T-helper 17 cell (primary cell): ENCODE measurements around the gene DPEP3. TPM values are rescaled to one million over a fixed set of nuclear protein-coding genes. Genes with fewer than 3 reads are reported as not detected.
"Not testable (repeated sequence)": the region's sequence is repeated elsewhere in the genome, so short reads cannot be mapped to it uniquely, and the experiment has no call there.

Experiments
- ATAC-seq: fragments of 150-1000 bp; cut with Tn5 transposase; 2 replicates; pipeline ENCODE4 v1.10.0; 2021; ENCODE audit warnings: mild to moderate bottlenecking, moderate library complexity
- DNase-seq, 3 donors: peaks; one replicate each; pipeline versions ENCODE4 v3.0.0 to v3.0.0-alpha.2; 2020 to 2021
- H3K9me3 ChIP-seq: one replicate; pipeline ENCODE4 v1.7.0; 2013; ENCODE audit warnings: low read length, mild to moderate bottlenecking; ENCODE audit not compliant: control insufficient read depth, poor library complexity, severe bottlenecking
- H3K27ac Mint-ChIP-seq: one replicate; pipeline ENCODE4 v1.8.0; 2022; ENCODE audit warnings: mild to moderate bottlenecking, moderate library complexity, mixed read lengths
- H3K27me3 Mint-ChIP-seq: one replicate; pipeline ENCODE4 v1.8.0; 2022; ENCODE audit warnings: mixed read lengths
- H3K36me3 Mint-ChIP-seq: one replicate; pipeline ENCODE4 v1.8.0; 2022; ENCODE audit warnings: low read depth, mixed read lengths
- H3K4me1 Mint-ChIP-seq: one replicate; pipeline ENCODE4 v1.8.0; 2022; ENCODE audit warnings: mild to moderate bottlenecking, mixed read lengths
- H3K4me3 Mint-ChIP-seq: one replicate; pipeline ENCODE4 v1.8.0; 2022; ENCODE audit warnings: mild to moderate bottlenecking, moderate library complexity, mixed read lengths
- total RNA-seq, 4 donors: library from RNA in 2 of 4; stranded (reverse) in 2 of 4; gene quantifications; one replicate each; pipeline ENCODE4 v1.2.3 and lab custom pipeline; 2022 to 2026

The DPEP3 gene
- total RNA-seq, 2 donors from 2014 or later = 0.22 to 0.68 TPM

- Mint-ChIP-seq H3K27ac (peak overlapping the region; percentile 88), H3K36me3 (no peaks in the 10 kb centered on the region), H3K4me1 (peaks cover 22% of the 10 kb centered on the region), H3K27me3 (no peaks in the 10 kb centered on the region), H3K4me3 (no peak overlapping the region)
- H3K9me3 ChIP-seq = no peaks in the 10 kb centered on the region
- no peak for DNase-seq
- ATAC-seq = no peak
These were observed 8.4 kb upstream of the DPEP3 start for GRCh38 chr16:67988675-67989074.

- peak overlapping the region; percentile 88 for H3K27ac Mint-ChIP-seq
- no peaks in the 10 kb centered on the region for H3K9me3 ChIP-seq
- no peaks in the 10 kb centered on the region for H3K27me3 Mint-ChIP-seq
- H3K36me3 Mint-ChIP-seq = no peaks in the 10 kb centered on the region
- H3K4me3 Mint-ChIP-seq = no peak overlapping the region
- ATAC-seq (no peak), DNase-seq (no peak)
- H3K4me1 Mint-ChIP-seq = peaks cover 25% of the 10 kb centered on the region
These were observed 7.3 kb upstream of the DPEP3 start for GRCh38 chr16:67987460-67988160.

- ATAC-seq = no peak
- no peak overlapping the region for H3K4me3 Mint-ChIP-seq
- no peaks in the 10 kb centered on the region for H3K9me3 ChIP-seq
- peaks cover 22% of the 10 kb centered on the region for H3K4me1 Mint-ChIP-seq
- H3K27me3 Mint-ChIP-seq = no peaks in the 10 kb centered on the region
- DNase-seq = no peak
- H3K36me3 Mint-ChIP-seq = no peaks in the 10 kb centered on the region
- no peak overlapping the region for H3K27ac Mint-ChIP-seq
These were observed 6.7 kb upstream of the DPEP3 start for GRCh38 chr16:67986949-67987348.

GRCh38 chr16:67982011-67982696, 1.9 kb upstream of the DPEP3 start:
- H3K27ac Mint-ChIP-seq = no peak overlapping the region
- no peak for ATAC-seq

GRCh38 chr16:67977469-67978227, 2.7 kb downstream of the DPEP3 start:
- Mint-ChIP-seq H3K36me3 (no peaks in the 10 kb centered on the region), H3K27ac (no peak overlapping the region), H3K4me3 (no peak overlapping the region), H3K27me3 (no peaks in the 10 kb centered on the region), H3K4me1 (peaks cover 2% of the 10 kb centered on the region)
- no peak for DNase-seq
- no peaks in the 10 kb centered on the region for H3K9me3 ChIP-seq
- no peak for ATAC-seq

More at GRCh38 chr16:67982011-67982696, 1.9 kb upstream of the DPEP3 start:
- Mint-ChIP-seq H3K36me3 (no peaks in the 10 kb centered on the region), H3K4me1 (peaks cover 11% of the 10 kb centered on the region), H3K27me3 (no peaks in the 10 kb centered on the region), H3K4me3 (no peak overlapping the region)
- no peaks in the 10 kb centered on the region for H3K9me3 ChIP-seq
- no peak for DNase-seq

- no peaks in the 10 kb centered on the region for H3K36me3 Mint-ChIP-seq
- DNase-seq (no peak), ATAC-seq (no peak)
- H3K9me3 ChIP-seq = no peaks in the 10 kb centered on the region
- H3K27me3 Mint-ChIP-seq = no peaks in the 10 kb centered on the region
- no peaks in the 10 kb centered on the region for H3K4me1 Mint-ChIP-seq
- H3K27ac Mint-ChIP-seq = no peak overlapping the region
- H3K4me3 Mint-ChIP-seq = no peak overlapping the region
These were observed 3.3 kb downstream of the DPEP3 start for GRCh38 chr16:67977005-67977404.

GRCh38 chr16:67976205-67976604, 4.1 kb downstream of the DPEP3 start:
- no peak overlapping the region for H3K27ac Mint-ChIP-seq
- H3K27me3 Mint-ChIP-seq = no peaks in the 10 kb centered on the region
- DNase-seq (no peak), ATAC-seq (no peak)
- no peaks in the 10 kb centered on the region for H3K4me1 Mint-ChIP-seq
- no peaks in the 10 kb centered on the region for H3K36me3 Mint-ChIP-seq
- no peaks in the 10 kb centered on the region for H3K9me3 ChIP-seq
- H3K4me3 Mint-ChIP-seq = no peak overlapping the region

GRCh38 chr16:67975321-67976105, 4.8 kb downstream of the DPEP3 start:
- no peaks in the 10 kb centered on the region for H3K27me3 Mint-ChIP-seq
- H3K4me1 Mint-ChIP-seq = no peaks in the 10 kb centered on the region
- no peak overlapping the region for H3K27ac Mint-ChIP-seq
- H3K4me3 Mint-ChIP-seq = no peak overlapping the region
- H3K9me3 ChIP-seq = no peaks in the 10 kb centered on the region
- ATAC-seq = no peak
- no peaks in the 10 kb centered on the region for H3K36me3 Mint-ChIP-seq
- no peak for DNase-seq

GRCh38 chr16:67972285-67972684, 8.0 kb downstream of the DPEP3 start:
- H3K27ac Mint-ChIP-seq, H3K4me3 Mint-ChIP-seq, H3K9me3 ChIP-seq, ATAC-seq, H3K27me3 Mint-ChIP-seq, DNase-seq, H3K36me3 Mint-ChIP-seq: not testable (repeated sequence)
- H3K4me1 Mint-ChIP-seq = peaks cover 11% of the 10 kb centered on the region

- H3K9me3 ChIP-seq = no peaks in the 10 kb centered on the region
- H3K36me3 Mint-ChIP-seq = no peaks in the 10 kb centered on the region
- no peak overlapping the region for H3K27ac Mint-ChIP-seq
- peaks cover 15% of the 10 kb centered on the region for H3K4me1 Mint-ChIP-seq
- DNase-seq (no peak), ATAC-seq (no peak)
- no peaks in the 10 kb centered on the region for H3K27me3 Mint-ChIP-seq
- peak overlapping the region; percentile 43 for H3K4me3 Mint-ChIP-seq
These were observed 9.2 kb downstream of the DPEP3 start for GRCh38 chr16:67971111-67971510.

GRCh38 chr16:67969254-67970039, 10.9 kb downstream of the DPEP3 start:
- Mint-ChIP-seq H3K27me3 (no peaks in the 10 kb centered on the region), H3K36me3 (no peaks in the 10 kb centered on the region), H3K4me3 (peak overlapping the region; percentile 98), H3K27ac (peak overlapping the region; percentile 81), H3K4me1 (peaks cover 17% of the 10 kb centered on the region)
- H3K9me3 ChIP-seq = no peaks in the 10 kb centered on the region
- ATAC-seq (peak; percentile 34), DNase-seq (no peak)
